Dermis lymphatic vessel endothelial cell (primary cell): ENCODE data around the gene GOSR2. TPM values are rescaled to one million over a fixed set of nuclear protein-coding genes. Genes with fewer than 3 reads are reported as not detected.

Experiments
- total RNA-seq: library from RNA; depleted of rRNA; stranded (reverse); fragments of >200 nt; gene quantifications from 2 replicates; pipeline ENCODE4 v1.2.1, GENCODE V29; 2014

The GOSR2 gene
- total RNA-seq, result 33.5 and 36.4 TPM in 2 replicates

DNA sequence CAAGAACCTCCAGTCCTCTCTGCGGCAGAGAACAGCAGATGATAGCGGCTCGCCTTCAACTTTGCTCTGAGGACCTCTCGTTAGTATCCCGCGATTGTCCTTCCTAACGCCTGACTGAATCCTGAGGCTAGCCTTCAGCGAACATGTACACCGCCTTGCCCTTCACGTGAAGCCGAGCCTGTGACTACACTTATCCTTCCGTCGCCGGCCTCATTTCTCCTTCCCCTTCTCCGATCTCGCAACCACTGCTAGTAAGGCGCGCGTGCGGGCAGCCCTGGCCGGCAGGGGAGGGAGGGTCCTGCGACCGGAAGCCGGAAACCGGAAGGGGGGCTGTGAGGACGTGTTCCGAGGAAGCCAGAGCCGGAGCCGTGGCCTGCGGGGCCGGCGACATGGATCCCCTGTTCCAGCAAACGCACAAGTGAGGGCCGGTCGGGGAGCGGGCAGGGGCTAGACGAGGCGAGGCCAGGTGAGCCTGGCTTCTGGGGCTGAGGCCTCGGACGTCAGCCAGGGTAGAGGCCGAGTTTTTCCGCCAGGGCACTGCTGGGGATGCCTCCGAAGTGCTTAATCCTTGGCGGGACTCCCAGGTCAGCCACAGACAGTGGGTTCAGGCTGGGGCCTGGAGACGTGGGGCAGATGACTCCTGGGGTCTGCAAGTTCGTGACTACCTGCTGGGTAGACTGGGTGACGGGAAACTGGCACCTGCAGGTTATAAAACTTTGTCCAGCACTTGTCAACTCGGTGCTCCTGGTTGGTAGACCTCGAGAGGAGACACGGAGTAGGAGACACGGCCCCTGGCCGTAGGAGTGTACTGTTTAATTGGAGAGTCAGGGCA lies at the start of gene GOSR2:
Gene GOSR2 (plus strand): TSS at position 357 of the 832 bp plus-strand sequence. CDS start 33 bp downstream, at position 390.

DNA sequence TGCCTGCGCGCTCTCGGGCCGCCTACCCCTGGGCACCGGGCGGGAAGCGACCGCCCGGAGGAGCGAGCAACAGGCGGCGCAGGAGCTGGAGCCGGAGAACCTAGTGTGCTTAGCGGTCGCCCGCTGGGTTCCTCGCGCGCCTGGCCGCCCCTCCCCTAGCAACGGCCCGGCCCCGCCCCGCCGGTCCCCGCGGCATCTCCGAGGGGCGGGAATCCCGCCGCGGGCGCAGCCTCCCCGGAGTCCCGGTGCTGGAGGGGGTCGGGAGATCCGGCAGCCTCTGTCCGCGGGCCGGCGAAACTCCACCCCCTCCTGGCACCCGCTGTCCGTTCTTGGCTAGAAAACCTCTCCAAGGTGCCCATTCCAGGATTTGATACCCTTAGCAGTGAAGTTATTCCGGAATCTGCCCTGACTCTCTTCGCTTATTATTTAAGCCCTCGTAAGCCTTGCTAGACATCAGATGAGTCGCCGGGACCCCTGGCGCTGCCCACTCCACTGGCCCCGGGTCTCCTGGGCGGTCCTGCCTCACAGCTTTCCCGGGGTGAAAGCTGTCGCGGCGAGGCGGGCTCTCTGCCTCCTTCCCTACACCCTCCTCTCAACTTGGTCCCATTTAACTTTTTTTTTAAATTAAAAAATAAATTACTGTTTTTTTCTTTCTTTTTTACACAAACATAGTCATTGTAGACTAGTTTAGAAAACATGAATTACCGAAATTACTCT lies 56.3 kb downstream of the GOSR2 start, which contains the start of gene RPRML:
Gene RPRML (minus strand): TSS at position 107 of the 717 bp plus-strand sequence. CDS start 246 bp downstream, outside the sequence.

Other genes with a start within 250 kb of the GOSR2 start
- gene WNT3, start 104.5 kb upstream of the GOSR2 start, total RNA-seq, result 0.65 and 0.86 TPM in 2 replicates
- not detected in 2 replicates for gene WNT9B, start 71.6 kb upstream of the GOSR2 start, total RNA-seq
- not detected in 2 replicates for gene RPRML, start 56.1 kb downstream of the GOSR2 start, total RNA-seq